ENCODE data around the gene DEFB114.
"Not testable (repeated sequence)": the region's sequence is repeated elsewhere in the genome, so short reads cannot be mapped to it uniquely, and the experiment has no call there.

DEFB114 gene

GRCh38 chr6:49955847-49956246 lies 8.1 kb downstream of the DEFB114 start:
- Mint-ChIP-seq H3K4me3 (no peak overlapping the region), H3K27me3 (no peaks in the 10 kb centered on the region), H3K9me3 (peaks cover 5% of the 10 kb centered on the region), H3K36me3 (ENCODE audit: low read depth) (no peaks in the 10 kb centered on the region), H3K27ac (no peak overlapping the region), H3K4me1 (ENCODE audit: low read depth) (no peaks in the 10 kb centered on the region)
- no peak for DNase-seq

- no peaks in the 10 kb centered on the region for H3K4me1 Mint-ChIP-seq (ENCODE audit: low read depth)
- H3K27me3 Mint-ChIP-seq = no peaks in the 10 kb centered on the region
- H3K4me3 Mint-ChIP-seq = no peak overlapping the region
- H3K9me3 Mint-ChIP-seq = peaks cover 2% of the 10 kb centered on the region
- H3K36me3 Mint-ChIP-seq (ENCODE audit: low read depth) = no peaks in the 10 kb centered on the region
- no peak overlapping the region for H3K27ac Mint-ChIP-seq
- no peak for DNase-seq
Observed at GRCh38 chr6:49951926-49952325, 12.0 kb downstream of the DEFB114 start.

GRCh38 chr6:49950415-49950751 lies 13.6 kb downstream of the DEFB114 start:
- H3K4me1 Mint-ChIP-seq (ENCODE audit: low read depth) = no peaks in the 10 kb centered on the region
- H3K27ac Mint-ChIP-seq = no peak overlapping the region
- H3K27me3 Mint-ChIP-seq = no peaks in the 10 kb centered on the region
- no peaks in the 10 kb centered on the region for H3K36me3 Mint-ChIP-seq (ENCODE audit: low read depth)
- no peak for DNase-seq
- no peak overlapping the region for H3K4me3 Mint-ChIP-seq
- H3K9me3 Mint-ChIP-seq = peaks cover 2% of the 10 kb centered on the region

DNA sequence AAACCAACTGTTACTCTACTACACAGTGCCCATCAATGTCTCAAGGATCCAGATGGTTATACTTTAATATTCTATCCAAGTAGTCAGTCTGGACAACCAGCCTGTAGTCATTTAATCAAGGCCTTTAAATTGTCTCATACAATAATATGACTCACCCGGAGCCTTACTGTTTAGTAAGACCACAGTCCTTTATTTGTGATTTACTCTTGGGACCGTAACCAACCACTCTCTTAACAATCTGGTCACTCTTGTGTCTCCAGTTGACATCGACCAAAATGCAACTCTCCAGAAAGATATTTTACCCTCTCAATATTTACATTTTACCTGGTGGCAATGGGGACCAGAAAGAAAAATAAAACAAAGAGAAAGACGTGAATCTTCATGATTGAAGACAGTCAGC lies 14.9 kb downstream of the DEFB114 start:
- Mint-ChIP-seq H3K9me3 (peaks cover 5% of the 10 kb centered on the region), H3K27ac (no peak overlapping the region), H3K27me3 (no peaks in the 10 kb centered on the region), H3K4me3 (no peak overlapping the region), H3K4me1 (ENCODE audit: low read depth) (no peaks in the 10 kb centered on the region), H3K36me3 (ENCODE audit: low read depth) (no peaks in the 10 kb centered on the region)
- DNase-seq = no peak

GRCh38 chr6:49946835-49947234 lies 17.1 kb downstream of the DEFB114 start:
- H3K9me3 Mint-ChIP-seq = peaks cover 5% of the 10 kb centered on the region
- no peaks in the 10 kb centered on the region for H3K27me3 Mint-ChIP-seq
- DNase-seq = no peak
- no peak overlapping the region for H3K4me3 Mint-ChIP-seq
- no peaks in the 10 kb centered on the region for H3K36me3 Mint-ChIP-seq (ENCODE audit: low read depth)
- no peak overlapping the region for H3K27ac Mint-ChIP-seq
- no peaks in the 10 kb centered on the region for H3K4me1 Mint-ChIP-seq (ENCODE audit: low read depth)

GRCh38 chr6:49944068-49944467 lies 19.9 kb downstream of the DEFB114 start:
- DNase-seq; H3K36me3 Mint-ChIP-seq (ENCODE audit: low read depth); H3K4me1 Mint-ChIP-seq (ENCODE audit: low read depth); H3K9me3 Mint-ChIP-seq; H3K27me3 Mint-ChIP-seq; H3K4me3 Mint-ChIP-seq; H3K27ac Mint-ChIP-seq: not testable (repeated sequence)

GRCh38 chr6:49939993-49940498 lies 23.9 kb downstream of the DEFB114 start:
- H3K9me3 Mint-ChIP-seq = peaks cover 3% of the 10 kb centered on the region
- no peaks in the 10 kb centered on the region for H3K27me3 Mint-ChIP-seq
- H3K4me3 Mint-ChIP-seq = no peak overlapping the region
- no peak overlapping the region for H3K27ac Mint-ChIP-seq
- DNase-seq = no peak
- no peaks in the 10 kb centered on the region for H3K36me3 Mint-ChIP-seq (ENCODE audit: low read depth)
- no peaks in the 10 kb centered on the region for H3K4me1 Mint-ChIP-seq (ENCODE audit: low read depth)

DNA sequence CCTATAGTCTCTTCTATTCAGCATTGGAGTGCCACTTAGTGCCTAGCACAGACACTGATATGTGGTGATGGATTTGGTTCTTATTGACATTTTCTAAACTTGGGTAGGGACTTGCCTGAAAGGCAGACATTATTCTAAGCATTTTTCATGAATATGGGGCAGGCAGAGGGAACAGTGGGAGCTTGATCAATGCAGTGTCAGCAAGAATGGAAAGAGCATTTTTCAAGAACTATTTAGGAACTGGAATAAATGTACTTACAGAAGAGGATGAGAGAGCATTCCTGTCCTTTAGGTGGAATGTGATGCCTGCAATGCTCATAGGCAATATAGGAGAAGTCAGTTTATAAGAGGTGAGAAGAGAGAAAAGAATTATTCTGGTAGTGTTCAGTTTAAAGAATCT lies 26.2 kb downstream of the DEFB114 start:
- H3K4me1 Mint-ChIP-seq (ENCODE audit: low read depth) = no peaks in the 10 kb centered on the region

GRCh38 chr6:49937017-49937416 lies 26.9 kb downstream of the DEFB114 start:
- H3K27me3 Mint-ChIP-seq = no peaks in the 10 kb centered on the region
- no peak overlapping the region for H3K4me3 Mint-ChIP-seq
- no peaks in the 10 kb centered on the region for H3K9me3 Mint-ChIP-seq
- H3K36me3 Mint-ChIP-seq (ENCODE audit: low read depth) = no peaks in the 10 kb centered on the region
- H3K27ac Mint-ChIP-seq = no peak overlapping the region
- DNase-seq = no peak
- H3K4me1 Mint-ChIP-seq (ENCODE audit: low read depth) = no peaks in the 10 kb centered on the region

More for the DNA sequence above, 26.2 kb downstream of the DEFB114 start:
- H3K9me3 Mint-ChIP-seq = no peaks in the 10 kb centered on the region
- no peak overlapping the region for H3K27ac Mint-ChIP-seq
- DNase-seq = no peak
- H3K4me3 Mint-ChIP-seq = no peak overlapping the region
- H3K27me3 Mint-ChIP-seq = no peaks in the 10 kb centered on the region
- no peaks in the 10 kb centered on the region for H3K36me3 Mint-ChIP-seq (ENCODE audit: low read depth)

GRCh38 chr6:49935387-49935786 lies 28.6 kb downstream of the DEFB114 start:
- H3K27me3 Mint-ChIP-seq = no peaks in the 10 kb centered on the region
- no peaks in the 10 kb centered on the region for H3K9me3 Mint-ChIP-seq
- no peaks in the 10 kb centered on the region for H3K36me3 Mint-ChIP-seq (ENCODE audit: low read depth)
- no peak for DNase-seq
- no peaks in the 10 kb centered on the region for H3K4me1 Mint-ChIP-seq (ENCODE audit: low read depth)
- H3K4me3 Mint-ChIP-seq = no peak overlapping the region
- no peak overlapping the region for H3K27ac Mint-ChIP-seq

- H3K36me3 Mint-ChIP-seq (ENCODE audit: low read depth) = no peaks in the 10 kb centered on the region
- H3K4me3 Mint-ChIP-seq = no peak overlapping the region
- no peaks in the 10 kb centered on the region for H3K4me1 Mint-ChIP-seq (ENCODE audit: low read depth)
- no peaks in the 10 kb centered on the region for H3K27me3 Mint-ChIP-seq
- H3K27ac Mint-ChIP-seq = no peak overlapping the region
- no peaks in the 10 kb centered on the region for H3K9me3 Mint-ChIP-seq
- no peak for DNase-seq
Observed at GRCh38 chr6:49934770-49935169, 29.2 kb downstream of the DEFB114 start.

DNA sequence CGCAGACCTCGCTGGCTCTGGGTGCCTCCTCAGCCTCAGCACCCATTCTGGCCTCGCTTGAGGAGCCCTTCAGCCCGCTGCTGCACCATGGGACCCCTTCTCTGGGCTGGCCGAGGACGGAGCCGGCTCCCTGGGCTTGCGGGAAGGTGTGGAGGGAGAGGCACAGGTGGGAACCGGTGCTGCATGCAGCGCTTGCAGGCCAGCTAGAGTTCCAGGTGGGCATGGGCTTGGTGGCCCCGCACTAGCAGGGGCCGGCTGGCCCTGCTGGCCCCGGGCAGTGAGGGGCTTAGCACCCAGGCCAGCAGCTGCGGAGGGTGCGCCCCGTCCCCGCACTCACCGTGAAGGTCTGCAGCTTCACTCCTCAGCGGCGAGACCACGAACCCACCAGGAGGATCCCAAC lies 30.4 kb downstream of the DEFB114 start:
- Mint-ChIP-seq H3K9me3 (no peaks in the 10 kb centered on the region), H3K4me3 (no peak overlapping the region), H3K4me1 (ENCODE audit: low read depth) (no peaks in the 10 kb centered on the region), H3K27ac (no peak overlapping the region), H3K36me3 (ENCODE audit: low read depth) (no peaks in the 10 kb centered on the region), H3K27me3 (no peaks in the 10 kb centered on the region)
- no peak for DNase-seq

GRCh38 chr6:49929340-49929739 lies 34.6 kb downstream of the DEFB114 start:
- no peaks in the 10 kb centered on the region for H3K27me3 Mint-ChIP-seq
- H3K4me3 Mint-ChIP-seq = no peak overlapping the region
- peaks cover 2% of the 10 kb centered on the region for H3K9me3 Mint-ChIP-seq
- no peak for DNase-seq
- H3K4me1 Mint-ChIP-seq (ENCODE audit: low read depth) = no peaks in the 10 kb centered on the region
- H3K36me3 Mint-ChIP-seq (ENCODE audit: low read depth) = no peaks in the 10 kb centered on the region
- no peak overlapping the region for H3K27ac Mint-ChIP-seq

DNA sequence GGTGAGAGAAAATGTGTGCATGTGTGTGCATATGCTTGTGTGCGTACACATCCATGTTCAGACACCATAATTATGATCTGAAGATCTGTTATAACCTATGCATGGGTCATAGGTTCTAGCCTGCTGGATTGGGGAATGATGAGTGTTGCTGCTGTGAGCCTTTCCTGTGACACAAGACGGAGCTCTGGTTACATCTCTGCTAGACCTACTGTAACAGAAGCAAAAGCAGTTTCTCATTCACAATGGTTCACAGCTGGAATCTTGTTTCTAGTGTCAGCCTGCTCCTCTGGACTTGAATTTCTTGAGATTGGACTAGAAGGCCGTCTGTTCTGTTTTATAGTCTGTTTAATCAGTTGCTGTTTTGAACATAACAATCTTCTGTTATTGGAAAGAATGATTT lies 40.1 kb downstream of the DEFB114 start:
- H3K4me1 Mint-ChIP-seq (ENCODE audit: low read depth) = no peaks in the 10 kb centered on the region
- H3K27ac Mint-ChIP-seq = no peak overlapping the region
- H3K9me3 Mint-ChIP-seq = peaks cover 2% of the 10 kb centered on the region
- H3K27me3 Mint-ChIP-seq = no peaks in the 10 kb centered on the region
- no peak overlapping the region for H3K4me3 Mint-ChIP-seq
- DNase-seq = no peak
- H3K36me3 Mint-ChIP-seq (ENCODE audit: low read depth) = no peaks in the 10 kb centered on the region

DNA sequence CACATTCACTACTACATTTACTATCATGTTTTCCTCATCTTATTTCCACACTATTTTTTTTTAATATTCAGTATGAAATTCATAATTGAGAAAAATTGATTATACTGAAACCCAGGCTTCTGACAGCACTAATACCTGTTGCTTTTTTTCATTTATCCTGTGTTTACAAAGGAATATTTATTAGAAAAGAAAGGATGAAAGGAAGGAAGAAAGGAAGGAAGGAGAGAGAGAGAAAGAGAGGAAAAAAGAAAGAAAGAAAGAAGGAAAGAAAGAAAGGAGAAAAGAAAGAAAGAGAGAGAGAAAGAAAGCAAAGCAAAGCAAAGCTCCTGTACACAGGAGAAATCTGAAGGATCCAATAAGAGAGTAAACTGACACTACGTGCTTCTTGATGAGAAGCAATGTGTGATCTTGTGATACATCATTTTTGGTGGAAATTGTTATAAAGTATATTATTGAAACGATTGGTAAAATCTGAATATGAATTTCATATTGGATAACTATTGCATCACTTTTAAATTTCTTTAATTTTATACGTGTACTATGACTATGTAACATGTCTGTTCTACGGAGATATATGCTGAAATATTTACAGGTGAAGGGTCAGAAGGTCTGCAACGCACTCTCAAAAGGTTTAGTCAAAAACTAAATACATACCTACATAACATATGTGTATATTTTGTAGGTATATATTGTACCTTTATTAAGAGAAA lies 43.9 kb downstream of the DEFB114 start:
- no peak overlapping the region for H3K27ac Mint-ChIP-seq
- H3K9me3 Mint-ChIP-seq = no peaks in the 10 kb centered on the region
- H3K4me1 Mint-ChIP-seq (ENCODE audit: low read depth) = no peaks in the 10 kb centered on the region

DNA sequence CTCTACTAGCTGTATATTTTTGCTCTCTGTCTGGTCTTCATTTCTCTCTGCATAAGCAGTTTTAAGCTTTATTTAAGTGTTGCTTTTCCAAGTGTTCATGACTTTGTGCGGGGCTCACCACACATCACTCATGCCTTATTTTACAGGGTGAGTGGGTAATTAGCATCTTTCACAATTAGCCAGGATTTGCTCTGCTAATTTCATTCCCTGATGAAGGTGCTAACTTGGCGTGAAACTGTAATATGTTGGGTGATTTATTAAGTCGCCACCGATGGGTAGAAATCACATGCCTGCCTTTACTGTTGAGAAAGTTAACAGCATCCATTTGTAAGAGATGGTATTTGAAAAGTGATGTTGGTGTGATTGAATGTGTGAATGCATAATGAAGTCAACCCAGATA lies 44.7 kb downstream of the DEFB114 start:
- Mint-ChIP-seq H3K9me3 (no peaks in the 10 kb centered on the region), H3K4me1 (ENCODE audit: low read depth) (no peaks in the 10 kb centered on the region), H3K36me3 (ENCODE audit: low read depth) (no peaks in the 10 kb centered on the region), H3K27ac (no peak overlapping the region), H3K4me3 (no peak overlapping the region), H3K27me3 (no peaks in the 10 kb centered on the region)
- no peak for DNase-seq

More for the DNA sequence above, 43.9 kb downstream of the DEFB114 start:
- DNase-seq = no peak
- no peak overlapping the region for H3K4me3 Mint-ChIP-seq
- no peaks in the 10 kb centered on the region for H3K36me3 Mint-ChIP-seq (ENCODE audit: low read depth)
- no peaks in the 10 kb centered on the region for H3K27me3 Mint-ChIP-seq

Data from activated T-cell treated with anti-CD3 and anti-CD28 coated beads, Interleukin-2, amount 50 U/mL, for 24 hours (primary cell).